ENCODE results near the gene PBRM1.
"Not testable (repeated sequence)": the region's sequence is repeated elsewhere in the genome, so short reads cannot be mapped to it uniquely, and the experiment has no call there.

The PBRM1 gene

GRCh38 chr3:52532838-52533622 lies 152.7 kb downstream of the PBRM1 start:
- Mint-ChIP-seq H3K27ac (peak overlapping the region; percentile 64), H3K36me3 (peaks cover 7% of the 10 kb centered on the region), H3K4me3 (peak overlapping the region; percentile 73), H3K4me1 (peaks cover 37% of the 10 kb centered on the region), H3K9me3 (no peaks in the 10 kb centered on the region), H3K27me3 (no peaks in the 10 kb centered on the region)
- ATAC-seq = no peak

GRCh38 chr3:52532517-52532837 lies 153.2 kb downstream of the PBRM1 start:
- Mint-ChIP-seq H3K4me1 (peaks cover 32% of the 10 kb centered on the region), H3K27ac (peak overlapping the region; percentile 64), H3K36me3 (peaks cover 2% of the 10 kb centered on the region), H3K27me3 (no peaks in the 10 kb centered on the region), H3K9me3 (no peaks in the 10 kb centered on the region), H3K4me3 (peak overlapping the region; percentile 73)
- no peak for ATAC-seq

GRCh38 chr3:52531860-52532516 lies 153.7 kb downstream of the PBRM1 start:
- no peak for ATAC-seq
- no peaks in the 10 kb centered on the region for H3K27me3 Mint-ChIP-seq
- H3K4me1 Mint-ChIP-seq = peaks cover 27% of the 10 kb centered on the region
- no peak overlapping the region for H3K4me3 Mint-ChIP-seq
- no peaks in the 10 kb centered on the region for H3K9me3 Mint-ChIP-seq
- H3K36me3 Mint-ChIP-seq = no peaks in the 10 kb centered on the region
- peak overlapping the region; percentile 64 for H3K27ac Mint-ChIP-seq

GRCh38 chr3:52530918-52531826 lies 154.5 kb downstream of the PBRM1 start:
- Mint-ChIP-seq H3K9me3 (no peaks in the 10 kb centered on the region), H3K27ac (no peak overlapping the region), H3K4me1 (peaks cover 20% of the 10 kb centered on the region), H3K36me3 (no peaks in the 10 kb centered on the region), H3K27me3 (no peaks in the 10 kb centered on the region), H3K4me3 (no peak overlapping the region)
- no peak for ATAC-seq

- ATAC-seq = no peak
- no peaks in the 10 kb centered on the region for H3K36me3 Mint-ChIP-seq
- H3K27ac Mint-ChIP-seq = no peak overlapping the region
- peaks cover 14% of the 10 kb centered on the region for H3K4me1 Mint-ChIP-seq
- H3K9me3 Mint-ChIP-seq = no peaks in the 10 kb centered on the region
- no peaks in the 10 kb centered on the region for H3K27me3 Mint-ChIP-seq
- H3K4me3 Mint-ChIP-seq = no peak overlapping the region
These were observed 156.1 kb downstream of the PBRM1 start for GRCh38 chr3:52529376-52530333.

GRCh38 chr3:52528586-52529375 lies 156.9 kb downstream of the PBRM1 start:
- H3K4me3 Mint-ChIP-seq = no peak overlapping the region
- H3K27ac Mint-ChIP-seq = no peak overlapping the region
- no peaks in the 10 kb centered on the region for H3K36me3 Mint-ChIP-seq
- no peaks in the 10 kb centered on the region for H3K9me3 Mint-ChIP-seq
- ATAC-seq = no peak
- no peaks in the 10 kb centered on the region for H3K27me3 Mint-ChIP-seq
- H3K4me1 Mint-ChIP-seq = peaks cover 8% of the 10 kb centered on the region

GRCh38 chr3:52527732-52528585 lies 157.8 kb downstream of the PBRM1 start:
- ATAC-seq = no peak
- Mint-ChIP-seq H3K9me3 (no peaks in the 10 kb centered on the region), H3K4me3 (no peak overlapping the region), H3K27ac (no peak overlapping the region), H3K27me3 (no peaks in the 10 kb centered on the region), H3K4me1 (peaks cover 8% of the 10 kb centered on the region), H3K36me3 (no peaks in the 10 kb centered on the region)

- H3K4me3 Mint-ChIP-seq = no peak overlapping the region
- no peak overlapping the region for H3K27ac Mint-ChIP-seq
- peaks cover under 1% of the 10 kb centered on the region for H3K4me1 Mint-ChIP-seq
- H3K27me3 Mint-ChIP-seq = no peaks in the 10 kb centered on the region
- H3K36me3 Mint-ChIP-seq = no peaks in the 10 kb centered on the region
- no peaks in the 10 kb centered on the region for H3K9me3 Mint-ChIP-seq
- no peak for ATAC-seq
These were observed 158.5 kb downstream of the PBRM1 start for GRCh38 chr3:52527039-52527731.

- H3K27ac Mint-ChIP-seq, H3K9me3 Mint-ChIP-seq, H3K36me3 Mint-ChIP-seq, H3K27me3 Mint-ChIP-seq, ATAC-seq, H3K4me3 Mint-ChIP-seq, H3K4me1 Mint-ChIP-seq: not testable (repeated sequence)
These were observed 159.1 kb downstream of the PBRM1 start for GRCh38 chr3:52526671-52527038.

GRCh38 chr3:52525680-52526561 lies 159.8 kb downstream of the PBRM1 start:
- Mint-ChIP-seq H3K4me3 (no peak overlapping the region), H3K36me3 (no peaks in the 10 kb centered on the region), H3K9me3 (no peaks in the 10 kb centered on the region), H3K27me3 (no peaks in the 10 kb centered on the region), H3K4me1 (no peaks in the 10 kb centered on the region), H3K27ac (no peak overlapping the region)
- no peak for ATAC-seq

- H3K27ac Mint-ChIP-seq = no peak overlapping the region
- no peak overlapping the region for H3K4me3 Mint-ChIP-seq
- no peaks in the 10 kb centered on the region for H3K27me3 Mint-ChIP-seq
- ATAC-seq = no peak
- no peaks in the 10 kb centered on the region for H3K4me1 Mint-ChIP-seq
- no peaks in the 10 kb centered on the region for H3K36me3 Mint-ChIP-seq
- H3K9me3 Mint-ChIP-seq = no peaks in the 10 kb centered on the region
These were observed 160.7 kb downstream of the PBRM1 start for GRCh38 chr3:52524752-52525679.

Data from stimulated activated memory B cell treated with anti-CD40 and anti-IgM and Interleukin-4, amounts not matched to agents 10 μg/mL and 1 μg/mL and 100 μg/mL, for 72 hours (primary cell).